Keratinocyte (primary cell): ENCODE results near the gene AGFG1. TPM values are rescaled to one million over a fixed set of nuclear protein-coding genes. Genes with fewer than 3 reads are reported as not detected.

ENCODE experiments used
- DNase-seq: peaks from one replicate; pipeline ENCODE4 v3.0.0-alpha.2; 2011; ENCODE audit warnings: low read depth, missing footprints, low spot score
- FAIRE-seq: peaks from 2 replicates; lab custom pipeline; 2011; peaks lifted over from hg19 to GRCh38; lab: Jason Lieb, UNC
- H2AFZ ChIP-seq: 2 replicates; pipeline ENCODE4 v1.6.0; 2012; ENCODE audit warnings: low read length, control low read depth, inconsistent platforms; ENCODE audit not compliant: control insufficient read depth
- H3K27ac ChIP-seq: 2 replicates; pipeline ENCODE4 v1.5.1; 2011; ENCODE audit warnings: low read length; ENCODE audit not compliant: control insufficient read depth, insufficient read depth
- H3K27me3 ChIP-seq: 3 replicates; pipeline ENCODE4 v1.6.0; 2011; ENCODE audit warnings: low read length; ENCODE audit not compliant: control insufficient read depth, insufficient read depth; ENCODE audit errors: extremely low read depth
- H3K36me3 ChIP-seq, 2 experiments: 2 replicates in 1 of 2; 3 replicates in 1 of 2; pipeline ENCODE4 v1.5.1; 2011; ENCODE audit warnings: low read length in 2 of 2, mild to moderate bottlenecking in 1 of 2; ENCODE audit not compliant: control insufficient read depth in 2 of 2, insufficient read depth in 2 of 2; ENCODE audit errors: extremely low read depth in 1 of 2
- H3K4me1 ChIP-seq: 3 replicates; pipeline ENCODE4 v1.5.1; 2011; ENCODE audit warnings: low read length; ENCODE audit not compliant: control insufficient read depth, insufficient read depth; ENCODE audit errors: extremely low read depth
- H3K4me2 ChIP-seq: 3 replicates; pipeline ENCODE4 v1.6.0; 2011; ENCODE audit warnings: low read depth, low read length; ENCODE audit not compliant: control insufficient read depth, insufficient read depth; ENCODE audit errors: extremely low read depth
- H3K4me3 ChIP-seq, 3 experiments: fragments of 200-600 bp in 1 of 3; sonication (generic) in 1 of 3; 2 replicates in 2 of 3; 3 replicates in 1 of 3; pipeline ENCODE4 v1.5.1; 2011 to 2016; ENCODE audit warnings: low read length in 3 of 3, mild to moderate bottlenecking in 3 of 3, control low read depth in 2 of 3, inconsistent platforms in 1 of 3, low read depth in 1 of 3, mixed read lengths in 1 of 3, mixed run types in 1 of 3, moderate library complexity in 1 of 3; ENCODE audit not compliant: control insufficient read depth in 2 of 3, insufficient read depth in 2 of 3; ENCODE audit errors: extremely low read depth in 1 of 3
- H3K79me2 ChIP-seq: 2 replicates; pipeline ENCODE4 v1.6.0; 2012; ENCODE audit warnings: low read length; ENCODE audit not compliant: control insufficient read depth, insufficient read depth
- H3K9ac ChIP-seq: 3 replicates; pipeline ENCODE4 v1.6.0; 2011; ENCODE audit warnings: low read length; ENCODE audit not compliant: control insufficient read depth, insufficient read depth; ENCODE audit errors: extremely low read depth
- H3K9me1 ChIP-seq: 3 replicates; pipeline ENCODE4 v1.6.0; 2011; ENCODE audit warnings: low read length; ENCODE audit not compliant: control insufficient read depth, insufficient read depth; ENCODE audit errors: extremely low read depth
- H3K9me3 ChIP-seq: 2 replicates; pipeline ENCODE4 v1.5.1; 2012; ENCODE audit warnings: low read depth, low read length; ENCODE audit not compliant: control insufficient read depth
- H4K20me1 ChIP-seq: 3 replicates; pipeline ENCODE4 v1.6.0; 2011; ENCODE audit warnings: low read length; ENCODE audit not compliant: control insufficient read depth, insufficient read depth; ENCODE audit errors: extremely low read depth
- EZH2 ChIP-seq: IDR thresholded peaks from one replicate; pipeline ENCODE4 v1.6.1; 2012; ENCODE audit warnings: inconsistent platforms, mild to moderate bottlenecking, low read length, moderate library complexity
- dilution Hi-C: fragments of 300-500 bp; cut with MboI; formaldehyde crosslinking; loops from one replicate; pipeline ENCODE4 v1.7.0; 2020; ENCODE audit warnings: low sequenced_read_pairs; ENCODE audit not compliant: extremely low pct_ligation_motif_present
- polyA plus RNA-seq, 5 experiments: library from polyadenylated mRNA; depleted of rRNA in 3 of 5; stranded (reverse) in 3 of 5; stranded (forward) in 1 of 5; unstranded in 1 of 5; fragments of >200 nt; gene quantifications; 1 replicate in 1 of 5; 2 replicates in 3 of 5; 3 replicates in 1 of 5; pipeline versions ENCODE4 v1.2.1 to v1.2.3, GENCODE V29; 2011 to 2012; ENCODE audit warnings: missing spikeins in 2 of 5, low read depth in 1 of 5, low replicate concordance in 1 of 5
- TF ChIP-seq, protein P1 (sequence below), 3 experiments: IDR thresholded peaks in 1 of 3; conservative IDR thresholded peaks in 1 of 3; optimal IDR thresholded peaks in 1 of 3; 2 replicates in 2 of 3; 3 replicates in 1 of 3; pipeline versions ENCODE3 to v1.5.1; 2011; ENCODE audit warnings: low read length in 3 of 3, mild to moderate bottlenecking in 3 of 3, moderate library complexity in 2 of 3, control low read depth in 1 of 3, inconsistent platforms in 1 of 3; ENCODE audit not compliant: insufficient read depth in 2 of 3; ENCODE audit errors: extremely low read depth in 1 of 3

Gene AGFG1
- polyA plus RNA-seq, 1 donor (not counting 4 experiments of a cell fraction or from before 2014, with no cell fraction given): 111 TPM

DNA sequence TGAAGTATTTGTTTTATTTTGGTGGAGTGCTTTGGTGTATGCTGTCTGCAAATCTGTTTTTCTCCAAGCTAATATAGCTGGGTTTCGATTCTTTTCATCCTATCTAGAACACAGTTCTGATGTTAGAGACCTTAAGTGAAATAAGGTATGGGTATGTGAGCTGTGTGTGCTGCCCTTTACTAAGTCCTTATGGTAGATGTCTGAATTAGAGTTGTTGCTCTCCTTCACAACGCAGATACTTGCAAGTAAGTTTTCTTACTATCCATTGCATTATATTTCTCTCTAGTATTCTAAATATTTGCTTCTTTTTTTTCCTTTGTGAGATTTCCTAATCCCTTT is 38.6 kb downstream of the AGFG1 start:
- DNase-seq: no peak
- peak overlapping the region; percentile 56 for H3K27ac ChIP-seq
- TF ChIP-seq EZH2: no peak
- TF ChIP-seq, protein P1, sequence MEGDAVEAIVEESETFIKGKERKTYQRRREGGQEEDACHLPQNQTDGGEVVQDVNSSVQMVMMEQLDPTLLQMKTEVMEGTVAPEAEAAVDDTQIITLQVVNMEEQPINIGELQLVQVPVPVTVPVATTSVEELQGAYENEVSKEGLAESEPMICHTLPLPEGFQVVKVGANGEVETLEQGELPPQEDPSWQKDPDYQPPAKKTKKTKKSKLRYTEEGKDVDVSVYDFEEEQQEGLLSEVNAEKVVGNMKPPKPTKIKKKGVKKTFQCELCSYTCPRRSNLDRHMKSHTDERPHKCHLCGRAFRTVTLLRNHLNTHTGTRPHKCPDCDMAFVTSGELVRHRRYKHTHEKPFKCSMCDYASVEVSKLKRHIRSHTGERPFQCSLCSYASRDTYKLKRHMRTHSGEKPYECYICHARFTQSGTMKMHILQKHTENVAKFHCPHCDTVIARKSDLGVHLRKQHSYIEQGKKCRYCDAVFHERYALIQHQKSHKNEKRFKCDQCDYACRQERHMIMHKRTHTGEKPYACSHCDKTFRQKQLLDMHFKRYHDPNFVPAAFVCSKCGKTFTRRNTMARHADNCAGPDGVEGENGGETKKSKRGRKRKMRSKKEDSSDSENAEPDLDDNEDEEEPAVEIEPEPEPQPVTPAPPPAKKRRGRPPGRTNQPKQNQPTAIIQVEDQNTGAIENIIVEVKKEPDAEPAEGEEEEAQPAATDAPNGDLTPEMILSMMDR (optimal IDR thresholded peaks at IDR 0.05 in 1 of 3, IDR thresholded peaks at IDR 0.05 in 1 of 3, conservative IDR thresholded peaks at IDR 0.05 in 1 of 3; ENCODE audit: extremely low read depth in 1 of 3, insufficient read depth in 2 of 3, low read length in 3 of 3): no peak
- H3K79me2 ChIP-seq: peaks cover 96% of the 10 kb centered on the region
- H3K27me3 ChIP-seq: no peaks in the 10 kb centered on the region
- H4K20me1 ChIP-seq: peaks cover 11% of the 10 kb centered on the region
- peak overlapping the region; percentile 0 for H3K9ac ChIP-seq
- H3K9me1 ChIP-seq: no peaks in the 10 kb centered on the region
- dilution Hi-C loops: no loop called here
- peaks cover 16% of the 10 kb centered on the region for H3K4me1 ChIP-seq
- H3K36me3 ChIP-seq: peaks cover 0 to 2% of the 10 kb centered on the region in 2 experiments
- FAIRE-seq: no peak
- H2AFZ ChIP-seq: no peak overlapping the region
- H3K9me3 ChIP-seq: no peaks in the 10 kb centered on the region
- H3K4me3 ChIP-seq: no peak overlapping the region
- peak overlapping the region; percentile 9 for H3K4me2 ChIP-seq

DNA sequence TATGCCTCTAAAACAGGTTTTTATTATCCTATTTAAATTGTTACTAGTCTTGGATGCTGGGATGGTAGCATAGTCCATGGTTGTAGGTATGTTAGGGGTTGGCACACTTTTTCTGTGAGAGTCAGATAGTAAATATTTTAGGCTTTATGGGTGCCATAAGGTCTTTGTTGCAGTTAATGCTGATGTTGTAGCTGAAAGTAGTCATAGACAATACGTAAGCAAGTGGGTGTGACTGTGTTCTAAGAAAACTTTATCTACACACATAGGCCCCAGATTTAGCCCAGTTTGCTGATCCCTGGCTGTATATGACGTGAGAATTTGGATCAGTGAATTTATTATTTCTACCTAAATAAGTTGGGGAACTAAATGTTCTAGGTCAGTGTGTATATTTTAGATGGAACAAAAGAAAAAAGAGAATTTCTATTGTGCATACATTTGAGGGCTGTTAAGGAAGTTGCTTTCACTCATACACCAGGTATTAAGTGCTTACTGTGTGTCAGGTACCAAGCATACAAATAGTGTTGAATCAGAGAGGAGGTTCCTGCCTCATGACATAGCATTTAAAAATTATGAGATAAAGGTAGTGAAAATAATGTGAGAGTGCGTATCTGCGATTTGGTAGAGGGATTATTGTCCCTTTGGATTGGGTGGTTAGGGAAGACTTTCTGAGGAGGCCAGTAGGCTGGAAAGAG is 39.4 kb downstream of the AGFG1 start:
- Histone ChIP-seq H3K9ac (no peak overlapping the region), H3K4me3 (no peak overlapping the region), H3K9me3 (no peaks in the 10 kb centered on the region), H3K27ac (no peak overlapping the region), H3K4me2 (no peak overlapping the region), H3K4me1 (peaks cover 20% of the 10 kb centered on the region), H4K20me1 (peaks cover 11% of the 10 kb centered on the region), H2AFZ (no peak overlapping the region), H3K9me1 (no peaks in the 10 kb centered on the region), H3K27me3 (no peaks in the 10 kb centered on the region), H3K79me2 (peaks cover 96% of the 10 kb centered on the region), H3K36me3 (peaks cover 0 to 2% of the 10 kb centered on the region in 2 experiments)
- TF ChIP-seq, protein P1 (optimal IDR thresholded peaks at IDR 0.05 in 1 of 3, IDR thresholded peaks at IDR 0.05 in 1 of 3, conservative IDR thresholded peaks at IDR 0.05 in 1 of 3; ENCODE audit: extremely low read depth in 1 of 3, insufficient read depth in 2 of 3, low read length in 3 of 3): no peak
- TF ChIP-seq EZH2: no peak
- no peak for FAIRE-seq
- dilution Hi-C loops: no loop called here
- DNase-seq: no peak
